ENCODE data around the gene STK17B.

DNA sequence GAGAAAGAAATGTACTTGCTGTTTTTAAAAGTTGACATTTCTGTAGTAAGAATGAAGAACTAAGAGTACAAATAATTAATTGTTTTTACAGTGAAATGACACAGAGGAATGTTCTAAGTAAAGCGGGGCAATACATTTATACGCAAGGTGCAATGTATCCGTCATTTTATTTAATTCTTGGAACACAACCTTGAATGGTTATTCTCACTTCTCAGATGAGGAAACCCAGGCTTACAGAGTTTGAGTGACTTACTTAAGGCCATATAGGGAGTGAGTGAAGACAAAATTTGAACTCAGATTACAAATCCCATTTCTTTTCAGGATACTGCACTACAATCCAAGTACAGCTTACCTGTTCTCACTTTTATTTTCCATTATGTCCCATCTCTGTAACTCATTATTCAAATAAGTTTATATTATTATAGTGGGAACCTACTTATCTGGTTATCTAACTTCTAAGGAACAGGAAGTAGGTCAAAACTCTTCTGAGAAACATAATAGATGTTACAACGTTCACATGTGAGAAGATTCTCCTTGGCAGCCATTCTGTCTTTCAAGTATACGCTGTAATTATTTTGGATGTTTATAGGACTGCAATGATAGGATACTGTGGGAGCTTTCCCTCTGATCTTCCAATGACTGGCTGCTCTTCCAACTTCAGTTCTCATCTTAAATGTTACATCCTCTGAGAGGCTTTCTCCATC lies 12.3 kb upstream of the STK17B start:
- TF ChIP-seq, protein P1, sequence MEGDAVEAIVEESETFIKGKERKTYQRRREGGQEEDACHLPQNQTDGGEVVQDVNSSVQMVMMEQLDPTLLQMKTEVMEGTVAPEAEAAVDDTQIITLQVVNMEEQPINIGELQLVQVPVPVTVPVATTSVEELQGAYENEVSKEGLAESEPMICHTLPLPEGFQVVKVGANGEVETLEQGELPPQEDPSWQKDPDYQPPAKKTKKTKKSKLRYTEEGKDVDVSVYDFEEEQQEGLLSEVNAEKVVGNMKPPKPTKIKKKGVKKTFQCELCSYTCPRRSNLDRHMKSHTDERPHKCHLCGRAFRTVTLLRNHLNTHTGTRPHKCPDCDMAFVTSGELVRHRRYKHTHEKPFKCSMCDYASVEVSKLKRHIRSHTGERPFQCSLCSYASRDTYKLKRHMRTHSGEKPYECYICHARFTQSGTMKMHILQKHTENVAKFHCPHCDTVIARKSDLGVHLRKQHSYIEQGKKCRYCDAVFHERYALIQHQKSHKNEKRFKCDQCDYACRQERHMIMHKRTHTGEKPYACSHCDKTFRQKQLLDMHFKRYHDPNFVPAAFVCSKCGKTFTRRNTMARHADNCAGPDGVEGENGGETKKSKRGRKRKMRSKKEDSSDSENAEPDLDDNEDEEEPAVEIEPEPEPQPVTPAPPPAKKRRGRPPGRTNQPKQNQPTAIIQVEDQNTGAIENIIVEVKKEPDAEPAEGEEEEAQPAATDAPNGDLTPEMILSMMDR (IDR thresholded peaks at IDR 0.05 in 2 of 3, conservative IDR thresholded peaks at IDR 0.05 in 1 of 3; ENCODE audit: borderline replicate concordance in 1 of 3, insufficient read depth in 1 of 3, low read depth in 2 of 3, low read length in 2 of 3), result no peak
- TF ChIP-seq POLR2A (IDR thresholded peaks at IDR 0.05; ENCODE audit: borderline replicate concordance, extremely low read depth, insufficient read depth, insufficient read length), result no peak

Measured in HCT116 (cell line).